Stomach (tissue), 9 donors: Measurements from ENCODE around the gene FAT2. TPM values are rescaled to one million over a fixed set of nuclear protein-coding genes. Genes with fewer than 3 reads are reported as not detected.
A peak's percentile ranks its signal among the peaks of the same experiment; 100 is the strongest.

ENCODE experiments used
- DNase-seq, 2 donors: peaks; one replicate each; pipeline versions ENCODE4 v3.0.0 to v3.0.0-alpha.2; 2013 to 2019
- H3K27ac ChIP-seq, 5 donors: fragments of 200-600 bp in 4 of 5; sonication (generic) in 4 of 5; one replicate each; pipeline ENCODE4 v1.5.1; 2013 to 2019; ENCODE audit warnings: mild to moderate bottlenecking in 1 of 5, moderate library complexity in 1 of 5
- H3K27me3 ChIP-seq, 3 donors: fragments of 200-600 bp; sonication (generic); one replicate each; pipeline ENCODE4 v1.5.1; 2017 to 2019; ENCODE audit warnings: mixed run types in 1 of 3
- H3K36me3 ChIP-seq, 4 donors: fragments of 200-600 bp; sonication (generic); 1 replicate in 3 of 4; 2 replicates in 1 of 4; pipeline ENCODE4 v1.5.1; 2016 to 2019
- H3K4me1 ChIP-seq, 4 donors: fragments of 200-600 bp; sonication (generic); one replicate each; pipeline ENCODE4 v1.5.1; 2016 to 2019
- H3K4me3 ChIP-seq, 4 donors: fragments of 200-600 bp; sonication (generic) in 3 of 4; one replicate each; pipeline ENCODE4 v1.5.1; 2016 to 2019; ENCODE audit warnings: mild to moderate bottlenecking in 1 of 4
- H3K9me3 ChIP-seq, 4 donors: fragments of 200-600 bp; sonication (generic); one replicate each; pipeline ENCODE4 v1.5.1; 2016 to 2019
- EP300 ChIP-seq: sonication (generic); formaldehyde crosslinking; IDR thresholded peaks from one replicate; pipeline ENCODE4 v1.6.1; 2017; ENCODE audit warnings: antibody characterized with exemption
- POLR2A ChIP-seq, 4 donors: fragments of 450-650 bp; IDR thresholded peaks; one replicate each; pipeline ENCODE4 v1.6.1; 2016; ENCODE audit warnings: antibody characterized with exemption in 4 of 4, control low read depth in 2 of 4, mild to moderate bottlenecking in 1 of 4, moderate library complexity in 1 of 4
- POLR2AphosphoS5 ChIP-seq, 3 donors: sonication (generic); formaldehyde crosslinking; IDR thresholded peaks; one replicate each; pipeline ENCODE4 v1.6.1; 2016; ENCODE audit warnings: antibody characterized with exemption in 3 of 3
- WGBS, 5 donors: extraction: QIAGEN DNeasy Blood & Tissue Kit in 3 of 5; methylation state at CpG; one replicate each; pipeline versions ENCODE4 v1.1.5 to v1.1.7; 2013 to 2018; 5-methylcytosine and 5-hydroxymethylcytosine counted together
- intact Hi-C: fragments of 100-400 bp; cut with DNase I; formaldehyde crosslinking; loops from one replicate; pipeline ENCODE4 v1.15.1; 2023; ENCODE audit warnings: low total_unique reads
- polyA plus RNA-seq, 3 donors: library from polyadenylated mRNA; stranded (reverse); fragments of 200-250 nt; gene quantifications; one replicate each; pipeline ENCODE4 v1.2.3, GENCODE V29; 2013
- total RNA-seq, 5 donors: library from RNA; depleted of rRNA; stranded (reverse); fragments of >200 nt; gene quantifications; one replicate each; pipeline versions ENCODE4 v1.1.0 to v1.2.3, GENCODE V29; 2014 to 2016
- TF ChIP-seq, protein P1 (sequence below), 7 experiments: fragments of 450-650 bp in 4 of 7; fragments of 200-600 bp in 3 of 7; sonication (generic) in 3 of 7; IDR thresholded peaks; one replicate each; pipeline ENCODE4 v1.5.1; 2016 to 2019; ENCODE audit warnings: antibody characterized with exemption in 7 of 7, control low read depth in 2 of 7, mild to moderate bottlenecking in 1 of 7
- donor health status: healthy with polysubstance abuse.
- donor health status: Bipolar disorder and iron deficiency.
- donor health status: healthy.

Gene FAT2
- total and polyA plus RNA-seq, 8 donors = 0.18 to 16.8 (median 2.5) TPM; not detected in 4

DNA sequence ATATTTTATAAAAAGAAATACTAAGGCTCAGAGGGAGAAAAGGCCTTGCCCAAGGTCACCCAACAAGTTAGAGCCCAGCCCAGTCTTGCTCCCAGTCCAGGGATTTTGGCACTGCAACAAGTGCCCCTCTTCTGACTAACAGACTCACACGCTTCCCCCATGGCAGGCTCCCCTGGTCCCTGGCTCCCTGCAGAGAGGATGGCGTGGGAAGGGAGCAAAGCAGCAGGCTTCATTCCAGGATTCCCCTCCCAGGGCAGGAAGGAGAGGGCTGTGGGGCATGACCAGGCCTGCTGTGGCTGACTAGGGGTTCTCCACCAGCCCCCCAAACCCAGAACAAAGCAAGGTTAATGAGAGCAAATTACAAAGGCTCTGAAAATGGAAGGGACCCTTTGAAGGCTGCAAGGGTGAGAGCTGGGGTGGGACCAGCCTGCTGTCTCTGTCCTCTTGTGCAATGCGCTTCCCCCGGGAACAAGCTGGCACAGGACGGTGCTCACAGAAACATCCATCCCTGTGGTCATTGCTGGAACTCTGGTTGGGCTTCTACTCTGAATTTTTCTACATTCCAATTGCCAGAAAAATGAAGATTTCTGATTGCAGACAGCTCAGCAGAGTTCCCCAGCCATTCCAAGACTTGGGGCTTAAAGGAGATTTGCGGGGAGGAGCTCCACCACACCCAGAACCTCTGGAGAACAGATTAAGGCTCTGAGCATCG, 37.1 kb upstream of the FAT2 start:
- intact Hi-C loops = no loop called here
- peaks cover 0 to 12% (median 0%) of the 10 kb centered on the region in 3 donors for H3K27me3 ChIP-seq
- H3K36me3 ChIP-seq = no peaks in the 10 kb centered on the region
- H3K27ac ChIP-seq = no peak overlapping the region
- DNase-seq = no peak
- TF ChIP-seq POLR2A (IDR thresholded peaks at IDR 0.05) = no peak
- TF ChIP-seq, protein P1, sequence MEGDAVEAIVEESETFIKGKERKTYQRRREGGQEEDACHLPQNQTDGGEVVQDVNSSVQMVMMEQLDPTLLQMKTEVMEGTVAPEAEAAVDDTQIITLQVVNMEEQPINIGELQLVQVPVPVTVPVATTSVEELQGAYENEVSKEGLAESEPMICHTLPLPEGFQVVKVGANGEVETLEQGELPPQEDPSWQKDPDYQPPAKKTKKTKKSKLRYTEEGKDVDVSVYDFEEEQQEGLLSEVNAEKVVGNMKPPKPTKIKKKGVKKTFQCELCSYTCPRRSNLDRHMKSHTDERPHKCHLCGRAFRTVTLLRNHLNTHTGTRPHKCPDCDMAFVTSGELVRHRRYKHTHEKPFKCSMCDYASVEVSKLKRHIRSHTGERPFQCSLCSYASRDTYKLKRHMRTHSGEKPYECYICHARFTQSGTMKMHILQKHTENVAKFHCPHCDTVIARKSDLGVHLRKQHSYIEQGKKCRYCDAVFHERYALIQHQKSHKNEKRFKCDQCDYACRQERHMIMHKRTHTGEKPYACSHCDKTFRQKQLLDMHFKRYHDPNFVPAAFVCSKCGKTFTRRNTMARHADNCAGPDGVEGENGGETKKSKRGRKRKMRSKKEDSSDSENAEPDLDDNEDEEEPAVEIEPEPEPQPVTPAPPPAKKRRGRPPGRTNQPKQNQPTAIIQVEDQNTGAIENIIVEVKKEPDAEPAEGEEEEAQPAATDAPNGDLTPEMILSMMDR (IDR thresholded peaks at IDR 0.05) = no peak
- H3K4me3 ChIP-seq = no peak overlapping the region
- 66 to 81% (median 73%) methylated on average over 7 of the region's 7 CpGs for WGBS, 5 donors
- H3K9me3 ChIP-seq = no peaks in the 10 kb centered on the region
- no peaks in the 10 kb centered on the region for H3K4me1 ChIP-seq

DNA sequence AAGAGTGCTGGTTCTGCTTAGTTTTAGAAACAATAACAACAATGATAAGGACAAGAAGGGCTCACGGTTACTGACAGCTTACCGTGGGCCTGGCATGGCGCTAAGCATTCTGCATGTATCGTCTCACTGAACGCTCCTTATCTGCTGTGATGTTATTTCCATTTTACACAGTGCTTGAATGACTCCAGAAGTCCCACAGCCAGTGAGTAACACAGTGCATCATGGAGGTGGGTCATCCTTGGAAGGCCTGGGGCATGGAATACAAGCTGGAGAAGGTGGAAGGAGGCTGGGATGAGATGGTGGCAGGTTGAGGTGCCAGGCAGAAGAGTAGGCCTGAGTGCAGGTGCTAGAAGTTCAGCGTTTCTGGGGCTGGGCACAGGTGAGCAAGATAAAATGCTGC, 36.5 kb upstream of the FAT2 start:
- no peak overlapping the region for H3K4me3 ChIP-seq
- no peak for DNase-seq
- H3K27me3 ChIP-seq = peaks cover 0 to 12% (median 2%) of the 10 kb centered on the region in 3 donors
- H3K27ac ChIP-seq = no peak overlapping the region
- H3K36me3 ChIP-seq = no peaks in the 10 kb centered on the region
- H3K9me3 ChIP-seq = no peaks in the 10 kb centered on the region
- H3K4me1 ChIP-seq = no peaks in the 10 kb centered on the region
- intact Hi-C loops = no loop called here
- WGBS, 5 donors = 64 to 70% (median 68%) methylated on average over 6 of the region's 6 CpGs
- TF ChIP-seq, protein P1 (IDR thresholded peaks at IDR 0.05) = no peak
- TF ChIP-seq EP300 (no peak), POLR2A (IDR thresholded peaks at IDR 0.05) (no peak), POLR2AphosphoS5 (IDR thresholded peaks at IDR 0.05) (no peak)

DNA sequence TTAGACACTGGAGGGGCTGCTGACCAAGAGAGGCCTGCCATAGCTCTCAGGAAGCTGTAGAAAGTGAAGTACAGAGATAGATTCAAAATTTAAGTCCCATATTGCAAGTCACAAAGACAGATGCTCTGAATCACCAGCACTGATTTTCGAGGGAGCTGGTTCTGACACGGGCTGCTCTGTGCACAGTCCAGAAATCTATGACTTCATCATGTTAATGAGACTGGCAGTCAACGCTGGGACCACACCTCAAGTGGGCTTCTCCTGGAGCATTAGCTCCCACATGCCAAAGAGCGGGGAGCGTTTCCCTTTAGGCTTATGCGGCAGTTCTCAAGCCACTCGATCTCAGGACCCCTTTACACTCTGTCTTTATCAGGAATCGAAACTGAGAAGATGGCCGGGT, 34.2 kb upstream of the FAT2 start:
- TF ChIP-seq POLR2AphosphoS5 (IDR thresholded peaks at IDR 0.05) = no peak
- TF ChIP-seq POLR2A (IDR thresholded peaks at IDR 0.05) = no peak
- TF ChIP-seq, protein P1 (IDR thresholded peaks at IDR 0.05) = no peak
- TF ChIP-seq EP300 = no peak
- no peak overlapping the region for H3K27ac ChIP-seq
- 86 to 89% (median 87%) methylated on average over 4 to 9 of the region's 9 CpGs for WGBS, 5 donors

DNA sequence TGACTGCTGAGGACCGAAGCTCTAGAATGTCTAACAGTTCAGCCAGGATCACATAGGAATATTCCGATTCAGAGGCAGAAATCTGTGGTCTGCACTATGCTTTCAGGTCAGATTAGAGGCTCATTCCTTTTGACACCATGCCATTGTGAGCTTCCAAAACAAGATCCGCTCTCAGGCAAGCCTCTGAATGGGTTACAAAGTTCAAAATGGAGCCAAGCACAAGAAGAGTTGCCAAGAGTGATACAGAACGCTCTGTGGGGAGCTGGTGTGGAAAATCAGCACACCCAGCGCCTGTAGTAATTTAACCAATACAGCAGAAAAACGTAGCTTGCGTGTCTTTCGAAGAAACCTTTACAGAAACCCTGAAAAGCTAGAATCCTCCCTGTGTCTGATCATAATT, 33.3 kb upstream of the FAT2 start:
- WGBS, 5 donors = 59 to 70% (median 67%) methylated on average over 8 of the region's 8 CpGs
- peak in 1 of 2 donors; percentile 18 for DNase-seq
- intact Hi-C loops = no loop called here
- no peaks in the 10 kb centered on the region for H3K4me1 ChIP-seq
- H3K27me3 ChIP-seq = peaks cover 0 to 42% (median 5%) of the 10 kb centered on the region in 3 donors
- TF ChIP-seq POLR2AphosphoS5 (IDR thresholded peaks at IDR 0.05) (no peak), POLR2A (IDR thresholded peaks at IDR 0.05) (no peak)
- H3K36me3 ChIP-seq = no peaks in the 10 kb centered on the region
- no peaks in the 10 kb centered on the region for H3K9me3 ChIP-seq
- no peak overlapping the region for H3K4me3 ChIP-seq
- no peak overlapping the region for H3K27ac ChIP-seq

More for the DNA sequence above, 34.2 kb upstream of the FAT2 start:
- intact Hi-C loops = no loop called here
- no peaks in the 10 kb centered on the region for H3K36me3 ChIP-seq
- no peaks in the 10 kb centered on the region for H3K4me1 ChIP-seq
- H3K27me3 ChIP-seq = peaks cover 0 to 35% (median 5%) of the 10 kb centered on the region in 3 donors
- H3K4me3 ChIP-seq = no peak overlapping the region
- no peak for DNase-seq
- no peaks in the 10 kb centered on the region for H3K9me3 ChIP-seq
